Cortex of kidney (tissue), 1 donor: ENCODE results near the gene OOSP4A.

Experiments used
- DNase-seq: peaks from one replicate; lab custom pipeline; 2025; lab: John Stamatoyannopoulos, UW

OOSP4A gene

DNA sequence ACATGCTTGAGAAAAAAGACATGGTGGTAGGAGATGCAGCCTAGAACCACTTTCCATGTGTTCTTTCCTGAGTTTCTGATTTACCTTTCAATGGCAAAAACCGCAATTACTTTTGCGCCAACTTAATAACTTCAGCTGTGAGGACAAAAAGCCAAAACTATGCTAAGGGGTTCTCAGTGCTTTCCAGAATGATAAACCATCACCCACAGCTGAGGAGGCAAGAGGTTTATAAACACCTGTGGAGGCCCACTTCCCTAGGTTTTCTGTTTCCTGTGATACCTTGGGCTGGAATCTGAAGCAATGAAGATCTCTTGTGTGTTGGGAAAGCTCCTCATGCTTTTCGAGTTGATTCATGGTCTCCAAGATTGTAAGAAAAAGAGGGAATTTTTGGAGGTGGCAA lies at the start of gene OOSP4A:
Gene OOSP4A, plus strand, starts transcription at position 301 of the 400 bp plus-strand sequence. Its CDS starts 0 bp downstream, at position 301.
- no peak for DNase-seq

DNA sequence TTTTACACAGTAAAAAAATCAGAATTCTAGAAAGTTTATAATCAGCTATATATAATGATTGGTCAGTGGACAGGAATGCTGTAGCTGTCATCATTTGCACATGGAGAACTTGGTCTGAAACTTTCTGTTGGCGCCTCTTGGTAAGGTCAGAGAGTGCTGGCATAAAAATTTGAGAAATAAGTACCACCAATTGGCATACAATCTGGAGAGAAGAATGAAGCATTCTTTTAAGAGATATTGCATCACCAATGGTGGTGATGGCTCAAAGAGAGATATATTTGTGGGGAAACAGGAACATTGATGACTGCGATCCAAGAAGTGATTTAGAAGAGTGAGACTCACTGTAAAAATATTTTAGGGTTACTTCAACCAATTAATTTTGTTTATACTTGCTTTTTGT lies 45.4 kb upstream of the OOSP4A start:
- DNase-seq = no peak

DNA sequence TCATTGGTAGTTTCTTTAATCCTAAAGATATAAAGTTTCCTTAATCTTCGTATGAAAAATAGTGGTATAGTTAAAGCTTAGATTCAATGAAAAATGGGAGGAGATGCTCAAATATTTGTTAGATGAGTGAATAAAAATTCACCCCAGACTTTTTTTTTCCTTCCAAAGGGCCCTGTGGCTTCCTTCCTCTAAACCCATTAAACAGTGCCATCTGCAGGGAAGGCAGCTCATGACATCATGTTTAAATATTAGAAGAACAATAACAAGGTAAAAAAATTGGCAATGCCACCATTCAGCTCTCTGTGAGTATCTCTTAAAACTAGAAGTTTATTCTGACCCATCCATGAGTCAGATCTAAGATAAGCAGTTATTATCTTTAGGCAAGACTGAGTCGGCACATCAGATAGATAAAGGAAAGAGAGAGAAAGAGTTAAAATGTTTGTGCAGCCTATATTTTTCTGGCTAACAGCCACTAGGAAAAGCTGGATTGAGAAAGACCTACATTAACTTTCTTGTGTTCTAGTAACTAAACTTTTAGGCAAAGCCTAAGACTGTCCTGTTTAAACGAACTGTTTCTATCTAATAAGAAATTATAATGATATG lies 44.7 kb upstream of the OOSP4A start:
- DNase-seq = no peak

DNA sequence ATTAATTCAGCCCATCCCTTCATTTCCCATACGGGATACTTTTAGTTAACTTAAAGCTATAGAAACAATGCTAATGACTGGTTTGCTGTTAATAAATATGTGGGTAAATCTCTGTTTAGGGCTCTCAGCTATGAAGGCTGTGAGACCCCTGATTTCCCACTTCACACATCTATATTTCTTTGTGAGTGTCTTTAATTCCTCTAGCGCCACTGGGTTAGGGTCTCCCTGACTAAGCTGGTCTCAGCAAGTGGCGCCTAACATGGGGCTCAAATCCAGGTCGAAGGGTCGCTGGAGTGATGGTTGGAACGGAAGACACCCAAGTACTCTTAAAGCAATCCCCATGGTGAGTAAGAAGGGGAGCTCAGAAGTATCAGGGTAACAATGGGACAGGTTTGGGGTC lies 40.0 kb upstream of the OOSP4A start:
- no peak for DNase-seq

DNA sequence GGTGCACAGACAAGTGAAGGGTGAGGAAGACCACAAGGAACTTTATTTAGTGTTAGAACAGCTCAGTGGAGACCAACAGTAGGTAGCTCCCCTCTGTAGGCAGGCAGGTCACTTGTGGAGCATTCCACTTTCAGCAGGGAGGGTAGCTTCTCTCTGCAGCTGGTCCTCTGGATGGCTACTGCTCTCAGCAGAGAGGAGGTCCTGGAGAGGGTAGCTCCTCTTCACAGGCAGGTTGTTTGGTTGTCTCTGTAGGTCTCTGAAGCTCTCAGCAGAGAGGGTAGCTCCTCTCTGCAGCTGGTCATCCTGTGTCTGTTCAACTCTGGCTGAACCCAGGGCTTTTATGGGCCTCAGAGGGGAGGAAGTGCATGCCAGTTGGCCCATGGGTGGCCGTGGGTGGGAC lies 32.1 kb upstream of the OOSP4A start:
- DNase-seq = no peak

DNA sequence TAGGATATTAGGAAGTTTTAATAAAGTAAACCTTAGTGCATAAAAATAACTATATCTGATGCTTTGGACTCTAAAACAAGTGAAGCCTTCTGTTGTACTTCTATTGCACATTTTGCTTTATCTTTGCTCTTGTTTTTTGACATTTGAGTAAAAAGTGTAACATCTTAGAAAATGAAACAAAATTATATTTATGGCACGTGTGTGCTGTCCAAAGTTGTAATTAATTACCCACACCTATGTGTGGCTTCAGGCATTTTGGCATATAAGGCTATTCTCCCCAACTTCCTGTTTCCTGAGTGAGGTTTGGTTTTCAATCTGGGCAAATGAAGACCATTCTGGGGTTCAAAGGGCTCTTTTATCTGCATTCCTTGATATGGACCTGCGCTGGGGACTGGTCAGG lies 25.7 kb upstream of the OOSP4A start, which contains the start of gene OOSP1:
Gene OOSP1, plus strand, starts transcription at position 301 of the 400 bp plus-strand sequence. Its CDS starts 23 bp downstream, at position 324.
- no peak for DNase-seq

DNA sequence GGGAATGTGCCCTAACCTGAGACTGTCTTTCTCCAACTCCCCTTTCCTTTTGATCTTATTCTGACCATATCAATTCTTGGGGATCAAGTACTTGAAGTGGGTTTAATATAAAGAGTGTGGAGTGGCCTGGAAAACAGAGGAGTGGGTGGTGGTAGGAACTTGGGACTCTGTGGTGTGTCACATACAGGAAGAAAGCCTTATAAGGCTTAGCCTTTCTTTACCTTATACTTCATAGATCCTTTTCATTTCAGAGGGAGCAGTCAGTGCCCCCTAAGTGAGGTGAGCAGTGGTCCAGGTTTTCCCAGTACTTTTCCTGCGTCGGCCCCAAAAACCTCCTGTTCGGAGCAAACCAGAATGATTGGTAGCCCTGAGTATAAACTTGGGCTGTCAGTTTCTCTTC lies 25.1 kb upstream of the OOSP4A start:
- DNase-seq = no peak

DNA sequence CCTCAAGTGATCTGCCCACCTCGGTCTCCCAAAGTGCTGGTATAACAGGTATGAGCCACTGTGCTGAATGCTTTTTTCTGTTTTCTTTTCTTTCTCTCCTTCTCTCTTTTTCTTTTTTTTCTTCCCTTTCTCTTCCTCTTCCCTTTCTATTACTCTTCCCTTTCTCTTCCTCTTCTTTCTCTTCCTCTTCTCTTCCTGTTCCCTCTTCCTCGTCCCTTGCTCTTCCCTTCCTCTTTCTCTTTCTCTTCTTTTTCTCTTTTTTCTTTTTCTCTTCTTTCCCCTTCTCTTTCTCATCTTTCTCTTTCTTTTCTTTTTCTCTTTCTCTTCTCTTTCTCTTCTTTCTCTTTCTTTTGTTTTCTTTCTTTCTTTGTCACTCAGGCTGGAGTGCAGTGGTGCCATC lies 24.4 kb upstream of the OOSP4A start:
- no peak for DNase-seq

DNA sequence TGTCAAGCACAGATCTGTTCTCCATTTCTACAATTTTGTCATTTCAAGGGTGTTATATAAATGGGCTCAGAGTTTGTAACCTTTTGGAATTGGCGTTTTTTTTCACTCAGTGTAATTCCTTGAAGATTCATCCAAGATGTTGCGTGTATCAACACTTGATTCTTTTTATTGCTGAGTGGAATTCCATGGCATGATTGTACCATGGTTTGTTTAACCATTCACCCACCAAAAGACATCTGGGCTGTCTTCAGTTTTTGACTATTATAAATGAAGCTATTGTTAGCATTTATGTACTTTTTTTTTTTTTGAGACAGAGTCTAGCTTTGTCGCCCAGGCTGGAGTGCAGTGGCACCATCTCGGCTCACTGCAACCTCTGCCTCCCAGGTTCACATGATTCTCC lies 22.7 kb upstream of the OOSP4A start:
- DNase-seq = no peak

DNA sequence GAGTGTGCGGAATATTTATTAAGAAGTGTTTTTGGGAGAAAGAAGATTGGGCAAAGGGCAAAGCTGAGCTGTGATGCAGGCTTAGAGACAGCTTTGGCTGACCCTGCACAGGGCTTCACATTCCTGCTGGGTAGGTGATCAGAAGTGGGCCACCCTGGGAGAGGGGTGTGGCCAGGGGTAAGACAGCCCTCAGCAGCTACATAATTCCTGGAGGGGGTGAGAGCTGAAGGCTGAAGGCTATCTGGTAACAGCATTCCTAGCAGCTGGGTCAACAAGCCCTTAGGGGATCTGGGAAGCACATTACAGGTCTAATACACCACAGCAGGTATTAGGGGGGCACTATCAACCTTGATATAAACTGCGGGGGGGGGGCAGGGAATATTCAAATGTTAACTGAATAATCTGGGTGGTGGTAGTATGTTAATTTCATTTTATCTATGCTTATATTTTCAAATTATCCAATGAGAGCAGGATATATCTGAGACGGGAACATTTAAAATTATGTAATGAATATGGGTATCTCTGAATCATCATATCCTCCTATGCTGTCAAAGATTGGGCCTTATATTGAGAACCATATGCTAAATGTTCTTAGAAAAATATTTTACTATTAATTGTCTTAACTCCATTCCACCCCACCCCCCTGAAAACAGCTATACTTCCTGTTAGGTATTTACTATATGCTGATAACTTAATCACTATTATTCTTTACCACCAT lies 19.7 kb upstream of the OOSP4A start:
- no peak for DNase-seq

DNA sequence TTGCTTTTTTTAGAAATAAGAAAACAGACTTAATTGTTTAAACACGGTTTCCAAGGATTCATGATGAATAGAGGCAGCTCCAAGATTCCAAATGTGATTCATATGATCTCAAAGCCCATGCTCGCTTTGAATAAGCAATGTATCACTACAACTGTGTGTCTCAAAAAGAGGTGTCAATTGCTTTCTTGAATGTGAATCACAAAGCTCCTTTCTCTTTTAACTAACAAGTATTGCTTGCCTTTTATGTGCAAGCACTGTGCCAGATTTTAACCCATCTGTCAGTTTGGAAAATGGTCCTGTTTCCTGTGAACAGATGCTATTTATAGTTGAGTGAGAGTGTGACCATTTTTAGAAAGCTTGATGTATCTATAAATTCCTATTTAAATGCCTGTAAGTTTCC lies 19.1 kb upstream of the OOSP4A start:
- no peak for DNase-seq

DNA sequence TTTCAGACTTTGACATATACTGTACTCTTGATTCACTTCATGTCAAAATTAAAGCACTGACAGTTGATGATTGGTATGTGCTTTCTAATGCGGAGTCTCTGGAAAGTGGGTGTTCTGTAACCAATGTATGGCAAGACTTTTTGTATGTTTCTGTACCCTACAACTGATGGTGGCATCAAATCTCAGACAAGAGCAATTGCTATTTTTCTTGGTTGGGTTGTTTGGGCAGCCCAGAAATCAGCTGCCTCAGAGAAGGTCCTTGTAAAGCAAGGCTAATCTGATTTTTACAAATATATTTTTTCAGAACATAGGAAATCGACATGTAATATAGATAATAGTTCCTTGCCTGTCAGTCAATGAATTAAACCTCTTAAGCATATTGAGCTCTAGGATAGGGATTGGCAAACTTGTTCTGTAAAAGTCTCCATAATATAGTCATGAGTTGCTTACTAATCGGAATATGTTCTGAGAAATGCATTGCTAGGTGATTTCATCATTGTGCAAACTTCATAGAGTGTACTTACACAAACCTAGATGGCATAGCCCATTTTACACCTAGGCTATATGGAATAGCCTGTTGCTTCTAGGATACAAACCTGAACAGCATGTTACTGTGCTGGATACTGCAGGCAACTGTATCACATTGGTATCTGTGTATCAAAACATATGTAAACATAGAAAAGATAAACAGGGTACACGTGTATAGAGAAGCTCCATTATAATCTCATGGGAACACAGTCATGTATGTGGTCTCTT lies 10.2 kb upstream of the OOSP4A start:
- DNase-seq = no peak

DNA sequence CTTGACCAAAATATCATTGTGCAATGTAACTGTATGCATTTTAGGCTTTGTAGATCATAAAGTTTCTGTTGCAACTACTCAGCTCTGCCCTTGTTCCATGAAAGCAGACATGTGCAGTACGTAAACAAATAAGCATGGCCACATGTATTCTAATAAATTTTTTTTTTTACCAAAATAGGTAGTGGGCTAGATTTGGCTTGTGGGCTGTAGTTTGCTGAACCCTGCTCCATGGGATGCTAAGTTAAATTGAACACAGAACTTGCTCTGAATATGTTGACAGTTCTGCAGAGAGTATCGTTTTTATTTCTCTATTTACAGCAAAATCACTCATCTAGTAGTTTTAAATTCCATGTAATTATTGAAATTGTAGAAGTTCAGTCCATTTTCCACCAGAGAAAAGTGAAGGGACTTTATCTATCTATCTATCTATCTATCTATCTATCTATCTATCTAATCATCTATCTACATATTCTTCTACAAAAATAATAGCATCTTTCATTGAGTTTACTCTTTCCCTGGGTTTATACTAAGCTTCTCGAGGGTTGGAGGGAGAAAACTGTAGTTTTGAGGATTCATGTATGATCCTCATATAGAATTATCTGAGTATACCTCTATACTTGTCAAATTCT lies 9.5 kb upstream of the OOSP4A start:
- DNase-seq = no peak

DNA sequence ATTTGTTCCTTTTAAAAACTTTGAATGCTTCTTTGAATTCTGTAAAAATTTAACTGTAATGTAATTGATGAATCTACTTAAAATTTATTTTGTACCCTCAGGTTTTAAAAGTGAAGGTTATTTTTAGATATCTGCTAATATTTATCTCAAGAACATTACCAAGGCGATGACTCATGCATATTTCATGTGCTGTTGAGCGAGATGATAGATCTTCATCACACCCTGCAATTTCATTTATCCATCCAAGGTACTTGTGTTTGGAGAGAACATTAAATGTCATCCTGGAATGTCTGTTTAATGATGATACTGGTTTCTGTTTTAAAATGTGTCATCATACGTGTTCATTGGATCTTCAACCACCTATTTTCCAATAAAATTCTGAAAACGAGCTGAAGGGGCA lies 6.7 kb upstream of the OOSP4A start:
- DNase-seq = no peak

DNA sequence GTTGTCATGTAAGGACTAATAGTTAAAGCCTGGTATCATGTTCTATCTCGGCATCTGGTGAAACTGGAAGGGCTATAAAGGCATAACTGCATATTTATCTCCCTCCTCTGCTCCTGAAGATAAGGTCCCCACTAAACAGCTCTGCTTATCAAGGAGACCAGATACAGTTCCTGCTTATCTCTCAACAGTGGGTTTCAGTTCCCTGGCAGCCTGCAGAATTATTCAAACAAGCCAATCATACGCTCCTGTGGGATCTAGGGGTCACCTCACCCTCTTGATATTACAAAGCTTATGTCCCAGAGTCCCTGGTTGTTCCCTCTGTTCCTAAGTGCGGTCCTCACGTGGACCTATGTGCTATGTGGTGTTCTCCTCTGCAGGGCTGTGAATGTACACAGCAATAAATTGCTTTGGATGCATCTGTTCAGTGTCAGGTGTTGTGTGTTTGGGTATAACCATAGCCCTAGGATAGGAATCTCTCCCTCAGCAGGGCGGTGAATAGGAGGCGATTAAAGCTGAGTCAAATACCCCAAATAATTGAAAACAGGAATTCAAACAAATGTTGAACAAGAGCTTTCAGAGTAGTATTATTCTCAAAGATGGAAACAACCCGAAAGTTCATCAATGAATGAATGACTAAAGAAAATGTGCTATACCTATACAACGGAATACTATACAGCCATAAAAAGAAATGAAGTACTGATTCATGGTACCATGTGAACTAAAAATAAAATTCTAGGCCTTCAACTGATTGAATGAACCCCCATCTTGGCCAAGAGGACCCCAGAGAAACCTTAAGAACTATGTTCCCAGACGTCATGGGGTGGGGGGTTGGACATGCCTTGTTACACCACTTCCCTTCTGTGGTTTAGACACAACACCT lies 3.1 kb upstream of the OOSP4A start:
- no peak for DNase-seq

DNA sequence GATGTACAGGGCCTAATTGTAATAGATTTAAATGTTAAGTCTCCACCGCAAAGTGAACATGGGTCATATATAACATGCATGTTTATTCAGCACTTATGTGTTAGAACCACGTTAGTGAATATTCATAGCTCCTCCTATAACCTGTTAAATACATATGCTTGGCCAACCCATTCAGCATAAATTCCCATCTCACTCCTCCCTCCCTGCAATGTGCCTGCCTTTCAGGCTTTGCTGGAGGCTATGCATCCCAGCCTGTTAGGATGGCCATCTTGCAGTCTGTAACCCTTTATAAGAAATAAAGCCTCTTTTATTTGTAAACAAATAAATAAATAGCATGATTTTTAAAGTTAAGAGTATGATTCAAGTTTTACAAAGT lies 1.7 kb upstream of the OOSP4A start:
- no peak for DNase-seq

DNA sequence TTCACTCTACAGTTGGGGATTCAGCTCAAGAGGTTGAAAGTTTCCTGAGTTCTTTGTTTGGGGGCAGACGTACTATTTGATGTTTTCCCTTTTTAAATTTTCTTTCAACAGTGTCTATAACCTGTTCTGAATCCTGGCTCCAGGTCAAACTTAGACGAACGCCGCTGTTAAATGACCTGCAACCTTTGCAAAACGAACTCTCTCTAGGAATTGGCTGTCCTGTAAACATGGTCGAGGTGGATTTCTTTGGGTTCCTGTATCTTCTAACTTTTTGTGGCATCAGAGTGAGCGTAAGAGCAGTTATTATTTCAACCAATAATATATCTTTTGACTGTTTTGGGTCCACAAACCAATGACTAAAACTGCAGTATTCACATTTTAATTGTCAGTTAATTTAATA lies 1.6 kb downstream of the OOSP4A start:
- no peak for DNase-seq

DNA sequence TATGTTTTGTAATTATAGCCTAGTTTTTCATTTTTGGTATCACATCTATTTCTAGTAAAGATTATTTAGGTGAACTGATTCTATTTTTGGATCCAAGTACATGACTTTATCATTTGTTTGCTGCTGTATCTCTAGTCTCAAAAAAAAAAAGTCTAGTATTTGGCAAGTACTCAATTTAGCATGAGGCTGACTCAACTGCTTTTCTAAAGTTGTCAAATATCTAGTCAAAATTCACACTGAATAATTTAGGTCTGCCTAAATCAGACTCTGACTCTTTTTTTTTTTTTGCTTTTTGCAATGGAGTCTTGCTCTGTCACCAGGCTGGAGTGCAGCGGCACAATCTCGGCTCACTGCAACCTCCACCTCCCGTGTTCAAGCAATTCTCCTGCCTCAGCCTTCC lies 2.4 kb downstream of the OOSP4A start:
- no peak for DNase-seq

DNA sequence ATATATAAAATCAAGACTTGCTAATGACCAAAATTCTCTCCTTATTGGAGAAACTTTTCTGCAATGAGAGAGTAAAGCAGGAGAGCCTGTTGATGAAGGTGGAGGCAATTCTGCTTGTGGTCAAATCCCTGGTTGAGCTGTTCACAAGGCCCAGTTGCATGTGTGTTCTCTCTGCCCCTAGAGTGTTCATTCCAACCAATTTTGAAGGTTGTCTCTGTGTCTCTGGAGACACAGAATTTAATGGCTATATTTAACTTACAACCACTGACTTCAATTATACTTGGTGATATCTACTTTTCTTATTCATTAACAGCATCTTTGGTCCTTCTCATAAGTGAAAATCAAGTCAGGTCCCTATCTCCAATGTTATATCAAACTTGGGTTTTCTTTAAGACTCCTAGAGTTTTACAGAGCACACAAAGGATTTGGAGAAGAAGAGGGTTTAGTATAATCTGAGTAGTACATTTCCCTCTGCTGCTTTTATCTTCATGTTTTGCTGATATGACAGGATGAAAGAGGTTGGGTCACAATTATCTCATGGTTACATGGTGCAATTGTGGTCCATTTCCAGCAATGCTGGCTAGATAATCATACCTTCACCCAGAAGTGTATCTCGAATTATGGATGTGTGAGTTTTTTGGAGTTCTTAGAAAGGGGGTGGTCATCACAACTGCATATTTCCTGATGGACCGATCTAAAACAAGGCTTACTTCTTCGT lies 4.0 kb downstream of the OOSP4A start:
- DNase-seq = no peak

DNA sequence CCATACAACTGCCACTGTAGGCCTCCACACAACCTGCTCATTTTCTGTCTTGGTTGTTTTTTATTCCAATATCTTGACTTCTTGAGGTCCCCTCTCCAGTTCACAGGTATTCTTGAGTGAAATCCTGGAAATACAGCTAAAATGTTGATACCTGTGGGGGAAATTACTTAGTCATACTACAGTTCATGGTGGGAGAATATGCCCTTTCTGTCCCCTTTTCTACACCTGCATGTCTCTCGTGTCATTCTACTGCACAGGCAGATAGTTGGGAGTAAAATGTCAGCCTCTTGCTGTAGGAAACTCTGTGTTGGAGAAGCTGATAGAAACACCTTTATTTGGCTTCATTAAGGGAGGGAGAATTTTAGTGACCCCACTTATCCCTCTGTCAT lies 4.6 kb downstream of the OOSP4A start:
- DNase-seq = no peak

DNA sequence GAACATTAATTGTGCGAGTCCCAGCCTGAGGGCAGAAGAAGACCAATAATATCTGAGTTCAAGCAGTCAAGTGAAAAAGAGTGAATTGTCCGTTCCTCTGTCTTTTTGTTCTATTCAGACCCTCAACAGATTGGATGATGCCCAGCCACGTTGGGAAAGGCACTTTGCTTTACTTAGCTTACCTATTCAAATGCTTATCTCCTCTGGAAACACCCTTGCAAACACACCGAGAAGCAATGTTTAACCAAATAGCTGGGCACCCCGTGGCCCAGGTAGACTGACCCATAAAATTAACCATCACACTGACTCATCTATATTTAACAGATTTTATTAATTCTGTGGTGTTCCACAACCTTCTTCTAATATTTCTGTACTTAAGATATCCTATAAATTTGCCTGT lies 9.3 kb downstream of the OOSP4A start:
- no peak for DNase-seq
